ENCODE results near the gene RYR3.

Gene RYR3

GRCh38 chr15:33851079-33851478 is 540.3 kb downstream of the RYR3 start:
- DNase-seq = no peak

GRCh38 chr15:33852094-33852493 is 541.3 kb downstream of the RYR3 start:
- DNase-seq = peak; percentile 35

- DNase-seq = peak; percentile 48
These were observed 541.8 kb downstream of the RYR3 start for GRCh38 chr15:33852570-33852969.

DNA sequence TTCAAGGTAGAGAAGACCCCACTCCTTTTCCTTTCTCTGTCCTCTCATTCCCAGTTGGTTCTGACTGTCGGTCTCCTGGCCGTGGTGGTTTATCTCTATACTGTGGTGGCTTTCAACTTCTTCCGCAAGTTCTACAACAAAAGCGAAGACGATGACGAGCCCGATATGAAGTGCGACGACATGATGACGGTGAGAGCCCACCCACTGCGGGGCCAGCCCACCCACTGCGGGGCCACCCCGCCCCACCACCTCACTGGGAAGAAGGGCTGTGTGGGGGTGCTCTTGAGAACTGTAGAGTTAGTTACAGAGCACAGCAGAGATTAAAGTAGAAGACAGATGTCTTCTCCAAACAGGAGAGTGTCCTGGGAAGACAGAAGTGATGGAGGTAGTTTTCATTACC is 547.0 kb downstream of the RYR3 start:
- no peak for DNase-seq

DNA sequence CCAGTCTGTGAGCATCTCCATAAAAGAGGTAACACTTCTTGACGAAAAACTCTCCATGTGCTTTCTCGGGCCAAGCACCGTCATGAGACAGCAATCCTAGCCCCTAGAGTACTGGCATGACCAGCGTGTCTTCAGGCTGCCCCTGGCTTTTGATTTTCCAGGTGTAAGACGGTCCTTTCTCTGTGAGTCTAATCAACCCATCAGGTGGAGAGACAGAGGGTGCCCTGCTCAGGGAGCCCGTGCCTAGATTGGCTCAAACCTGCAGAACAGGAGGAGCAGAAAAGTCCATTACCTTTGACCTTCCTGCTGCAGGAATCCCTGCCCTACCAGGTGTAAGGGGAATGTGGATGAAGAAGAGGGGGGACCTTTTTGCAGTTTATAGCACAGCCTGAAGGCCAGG is 548.1 kb downstream of the RYR3 start:
- no peak for DNase-seq

DNA sequence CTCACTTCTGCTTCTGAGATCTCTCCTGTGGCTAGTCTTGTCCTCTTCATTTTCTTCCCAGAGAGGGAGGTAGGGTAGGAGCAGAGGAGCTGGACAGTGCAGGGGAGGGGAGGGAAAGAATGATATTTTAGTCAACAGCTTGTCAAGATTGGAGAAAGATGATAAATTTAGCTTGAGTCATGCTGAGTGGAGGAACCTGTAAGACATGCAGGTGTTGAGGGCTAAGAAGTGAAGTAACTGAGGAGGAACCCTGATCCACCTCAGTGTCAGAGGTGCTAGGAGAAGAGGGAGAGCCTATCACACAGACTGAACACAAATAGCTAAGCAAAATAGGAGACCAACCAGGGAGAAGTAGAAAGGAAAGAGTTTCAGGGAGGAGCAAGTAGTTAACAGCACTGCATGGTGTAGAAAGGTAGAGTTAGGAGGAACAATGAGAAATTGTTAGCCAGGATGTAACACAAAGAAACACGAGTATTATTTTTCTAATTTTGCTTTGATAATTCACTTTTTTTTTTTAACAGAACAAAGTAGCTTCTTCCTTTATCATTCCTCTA is 549.3 kb downstream of the RYR3 start:
- peak; percentile 18 for DNase-seq

GRCh38 chr15:33860754-33861153 is 550.0 kb downstream of the RYR3 start:
- peak; percentile 52 for DNase-seq

GRCh38 chr15:33864360-33865075 is 553.8 kb downstream of the RYR3 start:
- no peak for DNase-seq

- DNase-seq = peak; percentile 61
These were observed 554.6 kb downstream of the RYR3 start for GRCh38 chr15:33865416-33865815.

DNA sequence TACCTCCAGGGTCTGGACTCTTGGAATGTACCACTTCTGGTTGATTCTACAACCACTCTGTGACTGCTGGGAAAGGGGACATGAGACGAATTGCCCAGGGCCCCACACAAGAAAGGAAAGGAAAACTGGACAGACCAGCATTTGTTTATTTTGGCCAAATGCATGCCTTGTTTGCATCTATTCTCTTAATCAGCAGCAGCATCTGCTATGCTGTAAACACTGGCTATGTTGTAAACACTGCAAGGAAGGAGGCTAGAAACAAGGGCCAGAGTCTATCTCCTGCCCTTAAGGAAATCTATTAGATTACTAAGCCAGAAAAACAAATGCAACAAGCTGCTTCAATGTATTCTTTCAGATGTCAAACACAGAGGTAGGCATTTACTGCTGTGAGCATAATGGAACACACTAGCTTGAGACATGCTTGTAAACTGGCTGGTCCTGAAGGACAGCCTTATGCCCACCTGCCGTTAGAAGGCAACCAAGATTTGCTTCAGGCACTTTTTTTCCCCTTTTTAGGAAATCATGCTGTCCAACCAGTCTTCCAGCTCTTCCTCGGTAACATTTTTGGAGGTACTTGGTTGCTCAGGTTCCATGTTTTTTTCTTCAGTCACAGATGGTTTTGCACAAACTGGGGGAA is 555.5 kb downstream of the RYR3 start:
- no peak for DNase-seq

DNA sequence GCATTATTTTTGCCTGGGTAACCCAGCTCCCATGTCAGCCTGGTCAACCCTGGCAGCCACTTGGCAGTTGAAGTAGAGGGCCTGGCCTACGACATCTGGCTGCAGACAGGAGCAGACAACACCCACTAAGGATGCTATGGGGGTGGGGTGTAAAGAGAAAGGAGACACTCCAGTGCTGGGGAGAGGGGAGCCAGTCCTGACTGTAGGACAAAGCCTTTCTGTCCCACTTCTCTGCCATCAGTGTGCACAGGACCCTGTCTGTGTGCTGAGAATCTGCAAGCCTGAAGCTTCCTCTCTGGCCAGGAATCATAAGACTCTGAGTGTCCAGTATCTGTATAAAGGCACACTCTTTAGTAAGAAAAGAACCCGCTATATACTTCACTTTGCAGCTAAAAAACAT is 561.2 kb downstream of the RYR3 start:
- DNase-seq = no peak

DNA sequence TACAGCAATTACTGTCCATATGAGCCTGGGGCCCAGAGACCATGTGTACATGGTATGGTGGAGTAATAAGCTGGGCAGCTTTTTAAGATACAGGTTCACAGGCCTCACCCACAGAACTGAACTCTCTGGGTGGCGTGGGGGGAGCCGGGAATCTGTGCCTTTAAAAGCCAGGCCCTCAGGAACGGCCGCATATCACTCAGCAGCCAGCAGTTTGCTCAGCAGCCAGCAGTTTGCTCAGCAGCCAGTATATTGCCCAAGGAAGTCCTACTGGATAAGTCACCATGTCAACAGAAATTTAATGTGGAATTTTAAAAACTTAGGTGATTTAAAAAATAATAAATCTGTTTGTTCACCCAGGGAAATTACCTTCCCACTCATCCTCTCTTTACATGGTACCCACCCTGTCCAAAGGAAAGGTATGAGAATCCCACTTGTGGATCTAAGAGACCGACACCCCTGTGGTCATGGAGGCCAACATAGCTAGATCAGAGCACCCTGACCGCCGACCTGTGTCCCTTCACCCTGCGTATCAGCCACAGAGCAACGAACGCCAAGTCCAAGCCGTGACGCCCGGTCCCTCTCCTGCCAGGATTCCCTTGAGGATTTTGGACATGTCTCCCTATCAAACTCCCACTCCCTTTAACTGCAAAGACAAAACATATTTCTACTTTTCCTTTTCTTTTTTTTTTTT is 561.8 kb downstream of the RYR3 start:
- DNase-seq = no peak

GRCh38 chr15:33874156-33874555 is 563.4 kb downstream of the RYR3 start:
- no peak for DNase-seq

DNA sequence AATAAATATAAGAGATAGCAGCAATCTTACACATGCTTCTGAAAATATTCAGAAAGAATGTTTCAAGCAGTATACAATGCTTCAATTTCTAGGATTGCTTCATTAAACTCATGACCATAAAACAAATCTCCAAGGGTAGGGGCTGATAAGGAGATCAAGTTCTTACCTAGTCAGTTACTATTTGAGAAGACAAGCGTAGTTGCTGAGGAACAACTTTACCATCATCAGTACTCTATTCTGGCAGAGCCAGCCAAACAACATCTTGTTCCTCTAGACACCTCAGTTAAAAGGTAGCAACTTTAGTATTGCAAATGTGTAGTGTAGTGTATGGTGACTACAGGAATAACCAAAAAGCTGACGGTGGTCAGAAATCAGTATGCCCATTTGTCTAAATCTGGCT is 572.2 kb downstream of the RYR3 start:
- no peak for DNase-seq

DNA sequence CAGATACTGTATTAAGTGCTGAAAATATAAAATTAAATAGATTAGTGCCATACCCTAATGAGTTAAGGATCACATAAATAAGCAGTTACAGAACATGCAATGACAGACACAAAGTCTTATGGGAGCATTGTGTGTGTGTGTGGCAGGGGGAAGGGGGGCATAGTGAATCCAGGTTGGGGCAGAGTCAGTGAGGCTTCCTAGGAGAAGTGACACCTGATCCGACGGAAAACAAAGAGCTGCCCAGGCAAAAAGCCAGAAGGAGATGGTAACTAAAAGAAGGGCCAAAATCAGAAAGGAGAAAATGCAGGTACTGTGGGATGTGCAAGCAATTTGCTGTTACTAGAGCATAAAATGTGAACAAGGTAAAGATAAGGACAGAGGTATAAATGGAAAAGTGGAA is 577.4 kb downstream of the RYR3 start:
- DNase-seq = no peak

- DNase-seq = no peak
These were observed 583.4 kb downstream of the RYR3 start for GRCh38 chr15:33894193-33894592.

DNA sequence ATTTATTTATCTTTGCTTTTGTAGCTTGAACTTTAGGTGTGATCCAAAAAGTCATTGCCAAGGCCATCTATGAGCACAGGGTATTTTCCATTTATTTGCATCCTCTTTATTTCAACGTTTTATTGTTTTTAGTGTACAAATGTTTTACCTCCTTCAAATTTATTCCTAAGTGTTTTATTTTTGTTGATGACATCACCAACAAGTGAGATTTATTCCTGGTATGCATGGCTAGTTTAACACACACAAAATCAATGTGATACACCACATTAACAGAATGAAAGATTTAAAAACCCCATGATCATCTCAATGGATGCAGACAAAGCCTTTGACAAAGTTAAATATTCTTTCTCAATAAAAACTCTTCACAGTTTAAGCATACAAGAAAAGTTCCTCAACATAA is 591.3 kb downstream of the RYR3 start:
- no peak for DNase-seq

- DNase-seq = no peak
These were observed 592.9 kb downstream of the RYR3 start for GRCh38 chr15:33903661-33904060.

GRCh38 chr15:33907326-33907725 is 596.6 kb downstream of the RYR3 start:
- no peak for DNase-seq

GRCh38 chr15:33908406-33908805 is 597.6 kb downstream of the RYR3 start:
- peak; percentile 3 for DNase-seq

DNA sequence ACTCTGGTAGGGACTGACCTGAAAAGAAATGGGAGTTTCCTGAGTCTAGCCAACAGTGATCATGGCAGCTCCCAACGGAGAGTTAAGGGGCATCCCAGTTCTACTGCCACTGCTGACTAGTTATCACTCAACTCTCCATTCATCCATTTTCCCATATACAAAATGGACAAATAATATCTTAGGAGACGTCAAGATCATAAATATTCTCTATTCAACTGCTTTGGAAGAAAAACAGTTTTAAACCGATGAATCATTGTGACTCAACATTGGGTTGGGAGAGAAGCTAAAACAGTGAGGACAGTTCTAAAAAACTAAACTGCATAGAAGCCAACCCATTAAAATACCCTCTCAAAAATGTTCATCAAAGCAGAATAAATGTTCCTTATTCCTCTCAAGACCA is 600.0 kb downstream of the RYR3 start:
- no peak for DNase-seq

GRCh38 chr15:33912326-33912725 is 601.6 kb downstream of the RYR3 start:
- no peak for DNase-seq

- DNase-seq = peak; percentile 24
These were observed 602.7 kb downstream of the RYR3 start for GRCh38 chr15:33913459-33913858.

Measured in NCI-H226 (cell line).